K562 (cell line): Measurements from ENCODE around the gene SLC17A2. TPM values are rescaled to one million over a fixed set of nuclear protein-coding genes. Genes with fewer than 3 reads are reported as not detected.

Experiments
- ATAC-seq: fragments of 200-7000 bp; cut with Tn5 transposase; 3 replicates; pipeline ENCODE4 v1.9.1; 2020; ENCODE audit warnings: moderate library complexity
- BruUV-seq: library from RNA; stranded (reverse); fragments of 400-500 nt; replicated peaks from 2 replicates; lab custom pipeline; 2021; lab: Mats Ljungman, UMichigan
- CTCF ChIA-PET: fragments of 300-600 bp; formaldehyde crosslinking; extraction: SDS; loops from one replicate; lab custom pipeline; 2021; ENCODE audit warnings: low intra/inter-chr PET ratio; lab: Yijun Ruan, JAX
- POLR2A ChIA-PET: fragments of 300-600, 350-650 bp; sonication (Branson Sonifier 250); formaldehyde crosslinking; extraction: SDS; loops from one replicate; lab custom pipeline; 2021; ENCODE audit warnings: antibody characterized with exemption, inconsistent platforms; lab: Yijun Ruan, JAX
- DNase-seq, 4 experiments: peaks; one replicate each; pipeline versions ENCODE4 v3.0.0 to v3.0.0-alpha.2; 2011 to 2018; ENCODE audit warnings: low spot score in 3 of 4, mixed read lengths in 3 of 4; ENCODE audit errors: extremely low read depth in 1 of 4
- FAIRE-seq: peaks from 2 replicates; lab custom pipeline; 2011; peaks lifted over from hg19 to GRCh38; lab: Jason Lieb, UNC
- H2AFZ ChIP-seq: 2 replicates; pipeline ENCODE4 v1.6.0; 2011; ENCODE audit warnings: low read depth, low read length, control low read depth, inconsistent platforms
- H3K27ac ChIP-seq: fragments of 200-600 bp; 3 replicates; pipeline ENCODE4 v1.8.0; 2011; ENCODE audit warnings: low read depth, mild to moderate bottlenecking, control low read depth, inconsistent platforms, low read length, moderate library complexity, mixed read lengths; ENCODE audit errors: extremely low read depth
- H3K27me3 ChIP-seq, 2 experiments: fragments of 300-600 bp in 1 of 2; 2 replicates in 1 of 2; 3 replicates in 1 of 2; pipeline versions ENCODE4 v1.6.0 to v1.8.0; 2011; ENCODE audit warnings: inconsistent platforms in 2 of 2, low read length in 2 of 2, mild to moderate bottlenecking in 1 of 2, mixed read lengths in 1 of 2, moderate library complexity in 1 of 2; ENCODE audit not compliant: control insufficient read depth in 2 of 2, insufficient read depth in 2 of 2
- H3K36me3 ChIP-seq: fragments of 300-600 bp; 3 replicates; pipeline ENCODE4 v1.8.0; 2011; ENCODE audit warnings: mild to moderate bottlenecking, low read length, inconsistent platforms; ENCODE audit not compliant: control insufficient read depth, insufficient read depth
- H3K4me1 ChIP-seq, 2 experiments: fragments of 200-600 bp in 1 of 2; replicated peaks in 1 of 2; 2 replicates in 1 of 2; 3 replicates in 1 of 2; pipeline versions ENCODE4 v1.5.1 to v1.8.0; 2011; ENCODE audit warnings: inconsistent platforms in 2 of 2, low read length in 2 of 2, mild to moderate bottlenecking in 1 of 2, mixed read lengths in 1 of 2, moderate library complexity in 1 of 2; ENCODE audit not compliant: control insufficient read depth in 2 of 2, insufficient read depth in 2 of 2
- H3K4me2 ChIP-seq: 2 replicates; pipeline ENCODE4 v1.6.1; 2011; ENCODE audit warnings: low read length, control low read depth, inconsistent platforms, mixed read lengths; ENCODE audit not compliant: insufficient read depth
- H3K4me3 ChIP-seq: fragments of 200-600 bp; sonication (generic), shearing (Covaris generic); 2 replicates; pipeline ENCODE4 v1.5.1; 2016; ENCODE audit warnings: control low read depth, inconsistent platforms
- H3K79me2 ChIP-seq: fragments of 200-600 bp; 3 replicates; pipeline ENCODE4 v1.8.0; 2011; ENCODE audit warnings: low read length, inconsistent platforms; ENCODE audit not compliant: control insufficient read depth, insufficient read depth
- H3K9ac ChIP-seq, 2 experiments: 2 replicates each; pipeline versions ENCODE4 v1.6.0 to v1.6.1; 2011; ENCODE audit warnings: low read depth in 2 of 2, low read length in 2 of 2, control low read depth in 1 of 2, inconsistent platforms in 1 of 2, mild to moderate bottlenecking in 1 of 2, mixed read lengths in 1 of 2; ENCODE audit not compliant: insufficient read depth in 1 of 2
- H3K9me1 ChIP-seq: one replicate; pipeline ENCODE4 v1.6.0; 2011; ENCODE audit warnings: inconsistent platforms, mild to moderate bottlenecking, low read length, moderate library complexity; ENCODE audit not compliant: control insufficient read depth, insufficient read depth
- H3K9me3 ChIP-seq: replicated peaks from 2 replicates; pipeline ENCODE4 v1.5.1; 2011; ENCODE audit warnings: low read depth, low read length, inconsistent platforms; ENCODE audit not compliant: control insufficient read depth, insufficient read depth
- H4K20me1 ChIP-seq: replicated peaks from 2 replicates; pipeline ENCODE4 v1.6.1; 2011; ENCODE audit warnings: low read length, inconsistent platforms, mixed read lengths; ENCODE audit not compliant: control insufficient read depth, insufficient read depth
- ARID1B ChIP-seq: fragments of 450-650 bp; IDR thresholded peaks from 2 replicates; pipeline ENCODE4 v1.6.1; 2016; ENCODE audit warnings: antibody characterized with exemption, mild to moderate bottlenecking, inconsistent platforms
- DPF2 ChIP-seq: fragments of 450-650 bp; IDR thresholded peaks from 2 replicates; pipeline ENCODE4 v1.6.1; 2016
- ELF4 ChIP-seq: fragments of 450-650 bp; formaldehyde crosslinking; IDR thresholded peaks from 2 replicates; pipeline ENCODE4 v1.4.0; 2022; ENCODE audit warnings: missing genetic modification characterization
- JUN ChIP-seq, 2 experiments: sonication (generic) in 1 of 2; formaldehyde crosslinking in 1 of 2; IDR thresholded peaks; 2 replicates each; pipeline versions ENCODE4 v1.6.1 to v1.8.0; 2012 to 2022; ENCODE audit warnings: borderline replicate concordance in 2 of 2, mild to moderate bottlenecking in 2 of 2, improper control_type of control experiment in 1 of 2, low read depth in 1 of 2, low read length in 1 of 2, missing genetic modification reagents in 1 of 2
- JUND ChIP-seq, 2 experiments: IDR thresholded peaks; 2 replicates in 1 of 2; 3 replicates in 1 of 2; pipeline ENCODE4 v1.6.1; 2011; ENCODE audit warnings: borderline replicate concordance in 2 of 2, low read depth in 2 of 2, low read length in 2 of 2, improper control_type of control experiment in 1 of 2, missing biosample characterization in 1 of 2, missing genetic modification characterization in 1 of 2, missing genetic modification reagents in 1 of 2
- NFE2 ChIP-seq: IDR thresholded peaks from 2 replicates; pipeline ENCODE4 v1.6.1; 2014; ENCODE audit warnings: antibody characterized with exemption, low read depth
- NR2C2 ChIP-seq, 2 experiments: fragments of 200-800 bp in 1 of 2; sonication (Bioruptor generic) in 1 of 2; sonication (generic) in 1 of 2; formaldehyde crosslinking in 1 of 2; IDR thresholded peaks; 2 replicates each; pipeline versions ENCODE4 v1.6.1 to v1.8.0; 2016 to 2022; ENCODE audit warnings: mild to moderate bottlenecking in 1 of 2, missing compliant biosample characterization in 1 of 2, missing genetic modification characterization in 1 of 2, missing genetic modification reagents in 1 of 2
- SMARCA4 ChIP-seq: fragments of 450-650 bp; IDR thresholded peaks from 2 replicates; pipeline ENCODE4 v1.6.1; 2016
- SMARCE1 ChIP-seq: fragments of 450-650 bp; IDR thresholded peaks from 2 replicates; pipeline ENCODE4 v1.7.1; 2016; ENCODE audit warnings: mild to moderate bottlenecking
- TEAD4 ChIP-seq, 2 experiments: sonication (generic) in 1 of 2; formaldehyde crosslinking in 1 of 2; IDR thresholded peaks; 2 replicates each; pipeline versions ENCODE4 v1.6.1 to v1.8.0; 2012 to 2022; ENCODE audit warnings: borderline replicate concordance in 1 of 2, inconsistent platforms in 1 of 2, low read length in 1 of 2, mild to moderate bottlenecking in 1 of 2, missing genetic modification reagents in 1 of 2
- WGBS: fragments of 100-300 bp; shearing (Covaris generic); methylation state at CpG from one replicate; pipeline ENCODE4 v1.1.6; 2016; ENCODE audit warnings: low coverage, mixed read lengths; ENCODE audit not compliant: insufficient coverage; ENCODE audit errors: missing lambda C conversion rate; 5-methylcytosine and 5-hydroxymethylcytosine counted together
- in situ Hi-C: fragments of 300-500 bp; cut with MboI; formaldehyde crosslinking; loops from 4 replicates; pipeline ENCODE4 v1.15.0; 2018; ENCODE audit warnings: inconsistent platforms, mixed read lengths
- intact Hi-C: fragments of 100-400 bp; cut with micrococcal nuclease; formaldehyde crosslinking; loops from 2 replicates; pipeline ENCODE4 v1.14.2; 2022
- polyA plus RNA-seq, 8 experiments: library from polyadenylated mRNA; depleted of rRNA in 4 of 8; stranded (reverse) in 5 of 8; unstranded in 3 of 8; fragments of >200 nt; fragmentation: Nextera tagmentation in 2 of 8; fragmentation: Illumina TruSeq in 1 of 8; extraction: Ambion mirVana in 2 of 8; extraction: Trizol in 1 of 8; gene quantifications; 2 replicates each; pipeline versions ENCODE4 v1.2.1 to v1.2.3, GENCODE V29; 2011 to 2014; ENCODE audit warnings: inconsistent platforms in 1 of 8, missing spikeins in 1 of 8
- total RNA-seq, 7 experiments: library from RNA; depleted of rRNA in 6 of 7; stranded (reverse); fragments of >200 nt in 6 of 7; fragmentation: Illumina TruSeq in 2 of 7; extraction: Trizol in 2 of 7; gene quantifications; 2 replicates each; pipeline versions ENCODE4 v1.2.1 to v1.2.3, GENCODE V29; 2011 to 2021; ENCODE audit warnings: low replicate concordance in 1 of 7
- TF ChIP-seq, protein P1 (sequence below), 2 experiments: fragments of 450-650 bp in 1 of 2; sonication (generic) in 1 of 2; formaldehyde crosslinking in 1 of 2; IDR thresholded peaks in 1 of 2; conservative IDR thresholded peaks in 1 of 2; 2 replicates each; pipeline versions ENCODE4 v1.6.1 to v1.8.1; 2016 to 2023; ENCODE audit warnings: mild to moderate bottlenecking in 2 of 2, moderate library complexity in 2 of 2, inconsistent platforms in 1 of 2, missing genetic modification reagents in 1 of 2
- TF ChIP-seq, protein P2 (sequence below): fragments of 250-450 bp; sonication (Bioruptor Pico); IDR thresholded peaks from 2 replicates; pipeline ENCODE4 v1.8.0; 2022; ENCODE audit warnings: inconsistent platforms
- TF ChIP-seq, protein P3 (sequence below), 2 experiments: fragments of 150-350 bp in 1 of 2; IDR thresholded peaks; 2 replicates each; pipeline ENCODE4 v1.6.1; 2012 to 2016; ENCODE audit warnings: low read depth in 2 of 2, low read length in 2 of 2, mild to moderate bottlenecking in 1 of 2, moderate library complexity in 1 of 2

Gene SLC17A2
- total and polyA plus RNA-seq, 9 of the 15 experiments (the other 6 are each of a cell fraction or from before 2014, with no cell fraction given) = not detected

DNA sequence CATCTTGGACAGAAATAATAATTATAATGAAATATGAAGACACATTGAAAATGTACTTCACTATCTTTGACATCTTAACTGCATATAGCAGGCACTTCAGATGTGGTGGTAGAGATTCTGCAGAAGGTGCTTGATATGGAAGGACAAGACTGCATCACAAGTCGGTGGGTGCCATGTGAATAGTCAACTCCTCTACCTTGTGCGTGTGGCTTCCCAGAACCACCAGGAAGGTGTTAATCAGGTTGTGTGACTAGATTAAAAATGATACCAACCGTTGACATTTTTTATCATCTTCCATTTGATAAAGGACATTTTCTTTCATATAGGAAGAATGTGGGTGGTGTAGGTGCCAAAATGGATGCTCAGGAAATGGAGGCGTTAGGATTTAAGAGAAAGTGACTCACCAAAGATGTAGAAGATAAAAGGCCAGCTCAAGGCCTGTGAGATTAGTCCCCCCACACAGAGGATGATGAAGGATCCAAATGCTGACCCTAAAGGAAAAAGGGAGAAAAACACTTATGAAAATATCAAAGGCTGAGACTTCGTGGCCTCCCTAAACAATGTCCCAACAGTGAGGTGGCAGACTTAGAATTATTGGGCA, 12.3 kb downstream of the SLC17A2 start:
- no peak for DNase-seq
- ATAC-seq = no peak
- H3K36me3 ChIP-seq = no peaks in the 10 kb centered on the region
- in situ Hi-C loops = no loop called here
- ChIA-PET POLR2A (interaction anchor here (1.0 kb wide), 1 partner anchor 8 kb away, joined by 7 read pairs; no protein-coding TSS in a partner anchor), CTCF (no interaction called here)
- no peak overlapping the region for H2AFZ ChIP-seq
- H3K27me3 ChIP-seq = peaks cover 0 to 10% of the 10 kb centered on the region in 2 experiments; a peak in 1 of 5 replicates
- no peaks in the 10 kb centered on the region for H3K9me3 ChIP-seq
- BruUV-seq = no TSS peak
- intact Hi-C loops = no loop called here
- H3K79me2 ChIP-seq = no peaks in the 10 kb centered on the region
- no peaks in the 10 kb centered on the region for H4K20me1 ChIP-seq
- no peak overlapping the region for H3K4me3 ChIP-seq
- no peak overlapping the region for H3K9ac ChIP-seq
- H3K4me1 ChIP-seq = no peaks in the 10 kb centered on the region
- no peak overlapping the region for H3K27ac ChIP-seq
- no peaks in the 10 kb centered on the region for H3K9me1 ChIP-seq
- WGBS = 6% methylated on average over 5 of the region's 5 CpGs
- no peak for FAIRE-seq
- no peak overlapping the region for H3K4me2 ChIP-seq
- TF ChIP-seq ARID1B (peak; percentile 48; the same call in 1 of the 2 replicates), SMARCA4 (peak; percentile 59; the same call in 1 of the 2 replicates), JUND (IDR thresholded peaks at IDR 0.05; ENCODE audit: borderline replicate concordance, low read depth, low read length) (peak; percentile 80), JUND (tag; IDR thresholded peaks at IDR 0.05; ENCODE audit: borderline replicate concordance, low read depth, low read length) (peak; percentile 39; the same call in 1 of the 3 replicates), NR2C2 (CRISPR knock-in tag; IDR thresholded peaks at IDR 0.05) (no peak), NR2C2 (tag; IDR thresholded peaks at IDR 0.05) (no peak), ELF4 (CRISPR knock-in tag) (no peak), JUN (IDR thresholded peaks at IDR 0.05; ENCODE audit: borderline replicate concordance, low read depth, low read length) (peak; percentile 60), JUN (CRISPR knock-in tag; IDR thresholded peaks at IDR 0.05; ENCODE audit: borderline replicate concordance) (no peak), NFE2 (peak; percentile 36; the same call in 1 of the 2 replicates), SMARCE1 (peak; percentile 41; the same call in 1 of the 2 replicates), TEAD4 (IDR thresholded peaks at IDR 0.05; ENCODE audit: low read length) (peak; percentile 56; the same call in 1 of the 2 replicates), TEAD4 (CRISPR knock-in tag; IDR thresholded peaks at IDR 0.05; ENCODE audit: borderline replicate concordance) (no peak), DPF2 (0 out of 2 replicates have a peak, but pooled peaks have one; percentile 30)
- TF ChIP-seq, protein P1, sequence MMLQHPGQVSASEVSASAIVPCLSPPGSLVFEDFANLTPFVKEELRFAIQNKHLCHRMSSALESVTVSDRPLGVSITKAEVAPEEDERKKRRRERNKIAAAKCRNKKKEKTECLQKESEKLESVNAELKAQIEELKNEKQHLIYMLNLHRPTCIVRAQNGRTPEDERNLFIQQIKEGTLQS (IDR thresholded peaks at IDR 0.05) = peak; percentile 60; the same call in 1 of the 2 replicates
- TF ChIP-seq, protein P1 (CRISPR knock-in tag; conservative IDR thresholded peaks at IDR 0.05) = no peak
- TF ChIP-seq, protein P2, sequence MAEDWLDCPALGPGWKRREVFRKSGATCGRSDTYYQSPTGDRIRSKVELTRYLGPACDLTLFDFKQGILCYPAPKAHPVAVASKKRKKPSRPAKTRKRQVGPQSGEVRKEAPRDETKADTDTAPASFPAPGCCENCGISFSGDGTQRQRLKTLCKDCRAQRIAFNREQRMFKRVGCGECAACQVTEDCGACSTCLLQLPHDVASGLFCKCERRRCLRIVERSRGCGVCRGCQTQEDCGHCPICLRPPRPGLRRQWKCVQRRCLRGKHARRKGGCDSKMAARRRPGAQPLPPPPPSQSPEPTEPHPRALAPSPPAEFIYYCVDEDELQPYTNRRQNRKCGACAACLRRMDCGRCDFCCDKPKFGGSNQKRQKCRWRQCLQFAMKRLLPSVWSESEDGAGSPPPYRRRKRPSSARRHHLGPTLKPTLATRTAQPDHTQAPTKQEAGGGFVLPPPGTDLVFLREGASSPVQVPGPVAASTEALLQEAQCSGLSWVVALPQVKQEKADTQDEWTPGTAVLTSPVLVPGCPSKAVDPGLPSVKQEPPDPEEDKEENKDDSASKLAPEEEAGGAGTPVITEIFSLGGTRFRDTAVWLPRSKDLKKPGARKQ (CRISPR knock-in tag) = no peak
- TF ChIP-seq, protein P3, sequence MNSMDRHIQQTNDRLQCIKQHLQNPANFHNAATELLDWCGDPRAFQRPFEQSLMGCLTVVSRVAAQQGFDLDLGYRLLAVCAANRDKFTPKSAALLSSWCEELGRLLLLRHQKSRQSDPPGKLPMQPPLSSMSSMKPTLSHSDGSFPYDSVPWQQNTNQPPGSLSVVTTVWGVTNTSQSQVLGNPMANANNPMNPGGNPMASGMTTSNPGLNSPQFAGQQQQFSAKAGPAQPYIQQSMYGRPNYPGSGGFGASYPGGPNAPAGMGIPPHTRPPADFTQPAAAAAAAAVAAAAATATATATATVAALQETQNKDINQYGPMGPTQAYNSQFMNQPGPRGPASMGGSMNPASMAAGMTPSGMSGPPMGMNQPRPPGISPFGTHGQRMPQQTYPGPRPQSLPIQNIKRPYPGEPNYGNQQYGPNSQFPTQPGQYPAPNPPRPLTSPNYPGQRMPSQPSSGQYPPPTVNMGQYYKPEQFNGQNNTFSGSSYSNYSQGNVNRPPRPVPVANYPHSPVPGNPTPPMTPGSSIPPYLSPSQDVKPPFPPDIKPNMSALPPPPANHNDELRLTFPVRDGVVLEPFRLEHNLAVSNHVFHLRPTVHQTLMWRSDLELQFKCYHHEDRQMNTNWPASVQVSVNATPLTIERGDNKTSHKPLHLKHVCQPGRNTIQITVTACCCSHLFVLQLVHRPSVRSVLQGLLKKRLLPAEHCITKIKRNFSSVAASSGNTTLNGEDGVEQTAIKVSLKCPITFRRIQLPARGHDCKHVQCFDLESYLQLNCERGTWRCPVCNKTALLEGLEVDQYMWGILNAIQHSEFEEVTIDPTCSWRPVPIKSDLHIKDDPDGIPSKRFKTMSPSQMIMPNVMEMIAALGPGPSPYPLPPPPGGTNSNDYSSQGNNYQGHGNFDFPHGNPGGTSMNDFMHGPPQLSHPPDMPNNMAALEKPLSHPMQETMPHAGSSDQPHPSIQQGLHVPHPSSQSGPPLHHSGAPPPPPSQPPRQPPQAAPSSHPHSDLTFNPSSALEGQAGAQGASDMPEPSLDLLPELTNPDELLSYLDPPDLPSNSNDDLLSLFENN (IDR thresholded peaks at IDR 0.05; ENCODE audit: low read depth in 2 of 2, low read length in 2 of 2) = no peak
